Subcutaneous abdominal adipose tissue (tissue), 5 donors: ENCODE results near the gene ZDHHC11.
"Not testable (repeated sequence)": the region's sequence is repeated elsewhere in the genome, so short reads cannot be mapped to it uniquely, and the experiment has no call there.

Experiments used
- H3K27ac ChIP-seq: one replicate; pipeline ENCODE4 v1.7.0; 2013; ENCODE audit warnings: low read depth, mild to moderate bottlenecking, inconsistent platforms, low read length, moderate library complexity
- H3K27me3 ChIP-seq, 5 donors: one replicate each; pipeline ENCODE4 v1.7.0; 2013; ENCODE audit warnings: low read length in 5 of 5, inconsistent platforms in 1 of 5; ENCODE audit not compliant: control insufficient read depth in 5 of 5, insufficient read depth in 4 of 5
- H3K36me3 ChIP-seq, 5 donors: one replicate each; pipeline ENCODE4 v1.7.0; 2013; ENCODE audit warnings: low read length in 5 of 5; ENCODE audit not compliant: control insufficient read depth in 5 of 5, insufficient read depth in 5 of 5
- H3K4me1 ChIP-seq, 5 donors: one replicate each; pipeline ENCODE4 v1.7.0; 2013; ENCODE audit warnings: low read length in 5 of 5, mild to moderate bottlenecking in 3 of 5, moderate library complexity in 1 of 5; ENCODE audit not compliant: control insufficient read depth in 5 of 5, insufficient read depth in 5 of 5
- H3K4me3 ChIP-seq, 5 donors: one replicate each; pipeline ENCODE4 v1.7.0; 2013; ENCODE audit warnings: low read length in 5 of 5, low read depth in 1 of 5
- H3K9ac ChIP-seq, 5 donors: one replicate each; pipeline ENCODE4 v1.7.0; 2013; ENCODE audit warnings: low read length in 5 of 5, mild to moderate bottlenecking in 4 of 5, moderate library complexity in 3 of 5
- H3K9me3 ChIP-seq, 5 donors: one replicate each; pipeline ENCODE4 v1.7.0; 2013; ENCODE audit warnings: low read length in 5 of 5; ENCODE audit not compliant: control insufficient read depth in 5 of 5
- donor health status: healthy.
- donor health status: healthy.
- donor health status: healthy.
- donor health status: healthy.
- donor health status: healthy.

Gene ZDHHC11

DNA sequence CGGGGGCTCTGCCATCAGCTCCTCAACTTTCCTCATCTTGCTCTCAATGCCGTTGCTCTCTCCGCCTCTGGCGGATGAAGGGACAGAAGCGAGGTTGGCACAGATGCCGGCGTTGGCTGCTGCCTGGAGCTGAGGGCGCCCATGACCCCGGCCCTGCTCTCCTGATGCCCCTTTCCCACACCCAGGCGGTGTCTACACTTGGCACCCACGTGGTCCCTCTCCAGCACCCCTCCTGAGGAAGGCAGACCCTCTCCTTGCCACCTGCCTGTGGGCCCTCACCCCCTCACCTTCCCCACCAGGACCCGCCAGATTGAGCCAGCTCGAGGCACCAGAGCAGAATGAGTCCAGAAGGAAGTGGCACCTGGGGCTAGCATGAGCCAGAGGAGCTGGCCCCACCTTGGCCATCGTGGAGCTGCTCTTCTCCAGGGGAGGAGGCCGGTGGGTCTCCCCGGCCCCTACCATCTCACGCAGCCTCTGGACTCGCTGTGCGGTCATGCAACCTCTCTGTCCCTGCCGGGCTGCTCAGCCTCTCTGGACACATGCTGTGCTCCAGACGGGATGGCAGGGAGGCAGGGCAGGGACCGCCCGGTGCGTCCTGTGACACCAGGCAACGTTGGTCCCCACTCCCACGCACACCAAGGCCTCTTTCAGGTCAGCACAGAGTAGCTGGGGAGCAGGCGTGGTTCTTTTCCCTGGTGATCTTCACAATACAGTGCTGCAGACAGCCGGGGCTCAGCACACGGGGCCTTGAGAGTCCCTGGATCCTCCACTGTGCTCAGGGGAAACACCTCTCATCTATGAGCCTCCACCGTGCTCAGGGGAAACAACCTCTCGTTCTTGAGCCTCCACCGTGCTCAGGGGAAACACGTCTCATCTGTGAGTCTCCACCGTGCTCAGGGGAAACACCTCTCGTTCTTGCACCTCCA is 4.8 kb downstream of the ZDHHC11 start:
- not testable (repeated sequence) for H3K36me3 ChIP-seq, H3K9ac ChIP-seq, H3K4me3 ChIP-seq, H3K27ac ChIP-seq, H3K9me3 ChIP-seq
- Histone ChIP-seq H3K4me1 (peaks cover 0 to 16% (median 11%) of the 10 kb centered on the region in 5 donors), H3K27me3 (peaks cover 4 to 12% (median 9%) of the 10 kb centered on the region in 5 donors)

DNA sequence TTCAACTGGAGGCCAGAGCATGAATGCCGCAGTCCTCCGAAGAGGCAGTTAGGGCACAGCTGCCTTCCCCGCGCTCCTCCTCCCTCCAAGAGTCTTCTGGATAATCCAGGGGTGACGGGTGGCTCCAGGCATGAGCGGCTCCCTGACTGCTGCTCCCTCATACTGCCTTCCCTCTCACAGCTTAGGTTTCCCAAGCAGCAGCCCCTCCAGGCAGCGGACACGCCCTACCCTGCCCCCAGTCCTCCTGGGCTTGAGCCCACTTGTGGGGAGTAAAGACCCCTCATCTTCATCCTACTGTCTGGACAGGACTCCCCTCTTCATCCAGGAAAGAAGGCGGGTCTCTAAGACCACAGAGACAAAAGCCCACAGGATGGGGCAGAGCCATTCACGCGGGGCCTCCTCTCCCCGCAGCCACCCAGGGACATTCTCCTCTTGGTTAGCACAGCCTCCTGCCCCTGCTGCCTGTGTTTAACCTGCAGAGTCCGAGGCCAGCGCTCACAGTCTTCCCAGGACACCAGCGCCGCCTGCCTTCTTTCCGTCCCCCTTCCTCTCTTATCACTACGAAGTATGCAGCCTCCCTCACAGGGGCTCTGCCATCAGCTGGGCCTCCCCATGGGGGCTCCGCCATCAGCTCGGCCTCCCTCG is 5.6 kb downstream of the ZDHHC11 start:
- H3K4me1 ChIP-seq, H3K27ac ChIP-seq, H3K9me3 ChIP-seq, H3K4me3 ChIP-seq, H3K27me3 ChIP-seq, H3K36me3 ChIP-seq, H3K9ac ChIP-seq: not testable (repeated sequence)

DNA sequence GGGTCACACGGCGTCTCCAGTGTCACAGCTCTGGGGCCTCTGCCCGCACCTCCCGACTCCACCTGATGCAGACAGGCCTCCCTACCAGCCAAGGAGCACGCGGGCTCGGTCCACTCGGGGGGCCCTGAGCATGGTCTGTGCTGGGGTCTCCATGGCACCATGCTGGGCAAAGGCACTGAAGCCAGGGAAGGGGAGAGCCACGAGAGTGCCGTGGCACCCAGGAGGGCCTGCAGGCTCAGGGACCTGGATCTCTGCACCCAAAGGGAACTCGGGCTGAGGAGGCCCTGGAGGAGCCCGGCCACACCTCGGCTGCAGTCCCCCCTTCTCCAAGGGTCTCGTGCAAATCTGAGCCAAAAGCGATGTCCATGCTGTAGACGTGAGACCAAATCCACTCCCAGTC is 6.4 kb downstream of the ZDHHC11 start:
- not testable (repeated sequence) for H3K9ac ChIP-seq, H3K4me1 ChIP-seq, H3K27me3 ChIP-seq, H3K9me3 ChIP-seq, H3K4me3 ChIP-seq, H3K27ac ChIP-seq, H3K36me3 ChIP-seq

DNA sequence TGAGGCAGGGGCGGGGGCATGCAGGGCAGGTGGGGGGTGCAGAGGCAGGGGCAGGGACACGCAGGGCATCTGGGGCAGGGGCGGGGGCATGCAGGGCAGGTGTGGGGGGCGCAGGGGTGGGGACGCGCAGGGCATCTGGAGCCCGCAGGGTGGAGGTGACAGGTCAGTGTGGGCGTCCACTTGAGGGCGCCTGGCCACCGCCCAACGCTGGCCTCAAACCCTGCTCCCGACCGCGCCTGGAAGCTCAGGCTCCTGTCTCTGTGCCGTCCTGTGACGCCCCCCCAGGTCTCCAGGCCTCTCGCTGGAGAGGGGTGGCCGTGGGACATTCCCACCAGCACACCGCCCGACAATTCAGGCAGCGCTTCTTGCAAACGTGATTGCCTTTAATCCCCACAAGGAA is 6.9 kb downstream of the ZDHHC11 start:
- not testable (repeated sequence) for H3K36me3 ChIP-seq, H3K9me3 ChIP-seq, H3K27ac ChIP-seq, H3K9ac ChIP-seq, H3K27me3 ChIP-seq, H3K4me3 ChIP-seq, H3K4me1 ChIP-seq

DNA sequence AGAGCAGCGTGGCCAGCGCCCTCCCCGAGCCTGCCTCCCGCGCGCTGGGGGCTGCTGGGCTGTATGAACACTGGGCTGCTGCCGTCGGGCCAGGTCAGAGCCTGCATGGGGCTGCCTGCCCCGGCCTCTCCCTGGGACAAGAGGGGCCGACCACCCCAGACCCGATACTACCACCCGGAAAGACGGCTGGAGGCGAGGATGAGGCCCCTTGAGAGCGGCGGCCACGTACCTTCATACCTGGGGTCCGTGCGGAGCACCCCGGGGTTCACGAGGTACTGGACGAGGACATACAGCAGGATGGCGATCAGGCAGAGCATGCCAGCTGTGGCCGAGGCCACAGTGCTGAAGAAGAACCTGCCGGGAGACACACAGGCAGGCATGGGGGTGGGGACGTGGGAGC is 7.4 kb downstream of the ZDHHC11 start:
- not testable (repeated sequence) for H3K27ac ChIP-seq, H3K9ac ChIP-seq, H3K9me3 ChIP-seq, H3K4me1 ChIP-seq, H3K4me3 ChIP-seq, H3K36me3 ChIP-seq, H3K27me3 ChIP-seq

DNA sequence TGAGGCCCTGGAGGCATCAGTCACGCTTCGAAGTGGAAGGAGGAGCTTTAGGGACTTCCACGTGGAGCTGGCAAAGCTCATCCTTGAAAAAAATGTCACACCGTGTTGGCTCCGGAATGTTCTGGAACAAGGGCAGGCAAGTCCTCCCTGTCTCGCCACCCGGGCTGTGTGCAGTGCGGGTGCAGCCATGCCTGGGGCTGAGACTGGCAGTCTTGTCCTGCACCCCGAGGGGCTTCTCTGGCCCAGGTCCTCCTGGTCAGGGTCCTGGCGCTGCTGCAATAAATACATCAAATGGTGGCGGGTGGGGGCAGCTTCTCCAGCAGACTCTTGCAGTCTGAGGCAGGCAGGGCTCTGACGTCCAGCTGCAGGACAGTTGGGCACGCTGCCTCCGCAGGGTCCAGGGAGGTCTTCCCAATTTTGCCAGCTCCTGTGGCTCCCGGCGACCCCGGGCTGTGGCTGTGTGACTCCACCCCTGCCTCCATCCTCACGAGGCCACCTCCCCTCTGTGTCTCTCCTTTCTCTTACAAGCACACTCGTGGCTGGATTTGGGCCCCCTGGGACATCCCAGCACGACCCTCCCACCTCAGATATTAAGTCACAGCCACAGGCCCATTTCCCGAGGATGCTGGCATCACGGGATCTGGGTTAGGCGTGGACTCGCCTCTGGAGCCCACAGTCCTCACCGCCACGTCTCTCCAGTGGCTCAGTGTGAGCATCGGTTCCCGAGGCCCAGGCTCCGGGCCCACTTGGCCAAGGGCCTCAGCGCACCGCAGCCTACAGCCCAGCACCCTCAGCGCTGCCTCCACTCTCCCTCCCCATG is 8.2 kb downstream of the ZDHHC11 start:
- H3K36me3 ChIP-seq, H3K9me3 ChIP-seq, H3K9ac ChIP-seq, H3K4me3 ChIP-seq, H3K27me3 ChIP-seq, H3K4me1 ChIP-seq, H3K27ac ChIP-seq: not testable (repeated sequence)

DNA sequence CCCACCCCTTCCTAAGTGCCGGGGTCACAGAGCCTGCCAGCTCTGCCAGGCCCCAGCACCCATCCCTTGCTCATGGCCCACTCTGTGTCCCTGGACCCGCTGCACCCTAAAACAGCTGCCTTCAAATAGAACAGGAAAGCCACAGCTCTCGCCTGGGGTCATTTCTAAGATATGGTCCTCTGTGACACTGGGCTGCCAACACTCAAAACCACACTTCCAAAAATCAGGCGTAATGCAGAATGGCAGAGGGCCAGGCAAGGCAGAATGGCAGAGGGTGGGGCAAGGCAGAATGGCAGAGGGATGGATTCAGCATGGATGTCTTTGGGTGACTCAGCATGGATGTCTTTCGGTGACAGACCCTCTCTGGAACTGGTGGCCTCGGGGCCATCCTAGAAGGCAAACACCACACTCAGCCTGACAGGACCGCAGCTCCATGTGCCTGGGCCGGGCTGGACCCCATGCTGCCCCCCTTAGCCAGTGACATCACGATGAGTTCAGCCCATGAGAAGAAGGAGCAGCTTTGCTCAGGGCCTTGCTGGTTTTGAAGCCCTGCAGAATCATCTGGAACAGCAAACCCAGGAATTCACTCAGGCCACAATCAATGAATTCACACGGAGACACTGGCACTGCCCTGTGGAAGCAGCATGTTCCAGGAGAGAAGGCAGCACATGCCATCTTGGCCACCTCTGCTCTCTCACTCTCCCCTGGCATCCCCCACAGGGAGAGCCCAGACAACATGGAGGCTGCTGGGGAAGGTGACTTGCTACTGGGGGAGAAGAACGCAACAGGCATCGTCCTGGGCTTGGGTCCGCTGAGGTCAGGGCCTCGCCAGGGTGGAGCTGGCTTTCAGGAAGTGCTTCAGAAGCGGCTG is 9.0 kb downstream of the ZDHHC11 start:
- not testable (repeated sequence) for H3K4me3 ChIP-seq, H3K9ac ChIP-seq, H3K9me3 ChIP-seq, H3K36me3 ChIP-seq, H3K4me1 ChIP-seq, H3K27ac ChIP-seq, H3K27me3 ChIP-seq

DNA sequence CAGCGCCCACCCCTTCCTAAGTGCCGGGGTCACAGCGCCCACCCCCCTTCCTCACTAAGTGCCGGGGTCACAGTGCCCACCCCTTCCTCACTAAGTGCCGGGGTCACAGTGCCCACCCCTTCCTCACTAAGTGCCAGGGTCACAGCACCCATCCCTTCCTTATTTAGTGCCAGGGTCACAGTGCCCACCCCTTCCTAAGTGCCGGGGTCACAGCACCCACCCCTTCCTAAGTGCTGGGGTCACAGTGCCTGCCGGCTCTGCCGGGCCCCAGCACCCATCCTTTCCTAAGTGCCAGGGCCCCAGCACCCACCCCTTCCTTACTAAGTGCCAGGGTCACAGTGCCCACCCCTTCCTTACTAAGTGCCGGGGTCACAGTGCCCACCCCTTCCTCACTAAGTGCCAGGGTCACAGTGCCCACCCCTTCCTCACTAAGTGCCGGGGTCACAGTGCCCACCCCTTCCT is 9.8 kb downstream of the ZDHHC11 start:
- H3K36me3 ChIP-seq, H3K27me3 ChIP-seq, H3K27ac ChIP-seq, H3K9me3 ChIP-seq, H3K4me1 ChIP-seq, H3K9ac ChIP-seq, H3K4me3 ChIP-seq: not testable (repeated sequence)

DNA sequence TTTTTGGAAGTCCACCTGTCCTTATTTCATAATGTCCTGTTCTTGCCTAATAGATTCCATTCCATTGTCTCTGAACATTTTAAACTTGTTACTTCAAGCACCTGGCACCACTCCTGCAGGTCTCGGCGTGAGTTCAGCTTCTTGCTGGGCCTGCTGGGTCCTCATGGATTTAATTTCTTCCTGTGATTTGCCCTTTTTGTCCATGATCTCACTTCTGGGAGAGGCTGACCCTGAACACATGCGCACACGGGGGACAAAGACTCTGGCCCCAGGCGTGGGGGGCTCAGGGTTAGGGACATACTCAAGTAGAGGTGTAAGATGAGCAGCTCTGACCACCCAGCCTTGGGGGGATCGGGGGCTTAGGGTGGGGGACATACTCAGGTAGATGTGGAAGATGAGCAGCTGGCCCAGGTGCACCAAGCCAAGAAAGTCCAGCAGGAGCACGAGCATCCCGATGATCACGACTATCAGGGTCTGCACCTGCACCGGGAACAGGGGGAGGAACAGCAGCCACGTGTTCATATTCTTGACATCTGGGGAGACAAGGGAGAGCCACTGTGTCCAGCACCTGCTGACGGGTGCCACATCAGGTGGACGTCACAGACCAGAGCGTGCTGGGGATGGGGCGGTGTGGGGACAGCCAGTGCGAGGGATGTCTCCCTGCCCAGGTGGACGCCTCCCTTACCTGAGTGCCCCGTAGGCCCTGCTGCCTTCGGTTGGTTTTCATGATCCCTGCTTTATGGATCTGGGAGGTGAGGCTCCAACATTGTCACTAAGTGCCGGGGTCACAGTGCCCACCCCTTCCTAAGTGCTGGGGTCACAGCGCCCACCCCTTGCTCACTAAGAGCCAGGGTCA is 10.4 kb downstream of the ZDHHC11 start:
- not testable (repeated sequence) for H3K4me3 ChIP-seq, H3K9ac ChIP-seq, H3K9me3 ChIP-seq, H3K27me3 ChIP-seq, H3K4me1 ChIP-seq, H3K36me3 ChIP-seq, H3K27ac ChIP-seq
